Islet precursor cell (in vitro differentiated cells): ENCODE measurements around the gene ACOXL.

Experiments used
- DNase-seq: peaks from one replicate; pipeline ENCODE4 v3.0.0-alpha.2; 2018

Gene ACOXL

GRCh38 chr2:110861616-110862260 lies 129.4 kb downstream of the ACOXL start:
- DNase-seq, result no peak

GRCh38 chr2:110863726-110864125 lies 131.4 kb downstream of the ACOXL start:
- DNase-seq, result no peak

DNA sequence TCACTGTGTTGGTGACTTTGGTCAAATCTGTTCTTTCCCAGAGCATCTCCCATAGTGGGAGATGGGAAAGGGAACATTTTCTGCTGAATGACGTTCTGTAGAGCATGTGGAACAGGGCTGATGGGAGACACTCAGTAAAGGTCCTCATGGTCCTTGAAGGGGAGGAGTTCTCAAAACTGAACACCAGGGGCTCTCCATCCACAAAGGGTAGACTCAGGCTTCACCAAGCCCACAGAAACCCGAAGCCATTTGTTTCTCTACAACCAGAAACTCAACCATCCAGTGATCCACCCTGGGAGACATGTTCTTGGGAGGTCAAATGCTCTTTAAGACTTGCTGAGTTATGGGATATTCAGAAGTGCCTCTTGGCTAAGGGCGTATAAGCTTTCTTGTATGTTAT lies 131.8 kb downstream of the ACOXL start:
- DNase-seq, result no peak

- no peak for DNase-seq
Measured at GRCh38 chr2:110864731-110865130, 132.4 kb downstream of the ACOXL start.

- no peak for DNase-seq
Measured at GRCh38 chr2:110865188-110865587, 132.8 kb downstream of the ACOXL start.

- DNase-seq, result no peak
Measured at GRCh38 chr2:110866045-110866444, 133.7 kb downstream of the ACOXL start.

DNA sequence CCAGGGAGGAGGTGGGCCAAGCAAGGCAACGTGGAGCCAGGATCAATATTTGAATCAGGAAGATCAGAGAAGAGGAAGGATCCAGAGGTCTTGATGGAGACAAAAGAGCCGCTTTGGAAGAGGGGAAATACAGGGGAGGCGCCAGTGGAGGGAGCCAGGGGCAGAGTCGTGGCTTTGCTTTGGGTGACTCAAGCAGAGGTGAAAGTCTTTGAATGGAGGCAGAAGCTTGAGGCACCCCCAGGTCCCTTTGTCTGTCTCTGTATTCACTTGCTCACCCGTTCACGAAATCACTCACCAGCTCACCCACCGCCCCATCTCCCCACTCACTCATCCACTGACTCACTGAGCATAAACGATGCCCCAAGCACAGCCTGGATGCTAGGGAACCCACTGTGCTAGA lies 134.1 kb downstream of the ACOXL start:
- no peak for DNase-seq

DNA sequence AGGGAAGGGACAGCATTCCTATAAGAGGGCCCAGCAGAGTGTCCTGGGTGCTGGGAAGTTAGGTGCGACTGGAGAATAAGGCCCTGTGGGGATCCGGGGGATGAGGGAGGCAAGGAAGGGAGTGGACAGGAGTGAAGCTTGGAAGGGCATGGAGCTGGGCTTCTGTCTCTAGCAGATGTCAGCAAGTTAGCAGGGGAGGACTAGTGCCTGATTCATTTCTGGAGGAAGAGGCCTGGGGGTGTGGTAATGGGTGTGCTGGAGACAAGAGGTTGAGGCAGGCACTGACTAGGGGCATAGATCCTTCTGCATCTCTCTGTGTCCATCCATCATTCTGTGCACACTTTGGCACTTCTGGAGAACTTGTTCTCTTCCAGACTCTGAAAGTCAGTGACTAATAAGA lies 134.7 kb downstream of the ACOXL start:
- DNase-seq, result no peak

DNA sequence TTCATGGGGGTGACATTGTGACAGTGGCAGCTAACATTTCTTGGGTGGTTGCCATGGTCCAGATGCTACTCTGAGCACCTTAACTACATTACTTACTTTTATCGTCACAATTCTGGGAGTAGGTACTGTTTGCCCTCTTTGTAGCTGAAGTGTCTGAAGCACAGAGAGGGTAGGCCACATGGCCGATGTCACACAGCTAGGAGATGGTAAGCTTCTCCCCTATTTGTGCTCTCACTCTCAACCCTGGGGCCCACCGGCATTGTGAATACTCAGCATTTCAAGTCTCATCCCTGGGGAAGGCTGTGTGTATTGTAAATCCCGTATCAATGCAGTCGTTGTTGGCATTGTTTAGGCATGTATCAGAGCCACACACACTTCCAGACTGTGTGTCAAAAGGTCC lies 136.6 kb downstream of the ACOXL start:
- no peak for DNase-seq

DNA sequence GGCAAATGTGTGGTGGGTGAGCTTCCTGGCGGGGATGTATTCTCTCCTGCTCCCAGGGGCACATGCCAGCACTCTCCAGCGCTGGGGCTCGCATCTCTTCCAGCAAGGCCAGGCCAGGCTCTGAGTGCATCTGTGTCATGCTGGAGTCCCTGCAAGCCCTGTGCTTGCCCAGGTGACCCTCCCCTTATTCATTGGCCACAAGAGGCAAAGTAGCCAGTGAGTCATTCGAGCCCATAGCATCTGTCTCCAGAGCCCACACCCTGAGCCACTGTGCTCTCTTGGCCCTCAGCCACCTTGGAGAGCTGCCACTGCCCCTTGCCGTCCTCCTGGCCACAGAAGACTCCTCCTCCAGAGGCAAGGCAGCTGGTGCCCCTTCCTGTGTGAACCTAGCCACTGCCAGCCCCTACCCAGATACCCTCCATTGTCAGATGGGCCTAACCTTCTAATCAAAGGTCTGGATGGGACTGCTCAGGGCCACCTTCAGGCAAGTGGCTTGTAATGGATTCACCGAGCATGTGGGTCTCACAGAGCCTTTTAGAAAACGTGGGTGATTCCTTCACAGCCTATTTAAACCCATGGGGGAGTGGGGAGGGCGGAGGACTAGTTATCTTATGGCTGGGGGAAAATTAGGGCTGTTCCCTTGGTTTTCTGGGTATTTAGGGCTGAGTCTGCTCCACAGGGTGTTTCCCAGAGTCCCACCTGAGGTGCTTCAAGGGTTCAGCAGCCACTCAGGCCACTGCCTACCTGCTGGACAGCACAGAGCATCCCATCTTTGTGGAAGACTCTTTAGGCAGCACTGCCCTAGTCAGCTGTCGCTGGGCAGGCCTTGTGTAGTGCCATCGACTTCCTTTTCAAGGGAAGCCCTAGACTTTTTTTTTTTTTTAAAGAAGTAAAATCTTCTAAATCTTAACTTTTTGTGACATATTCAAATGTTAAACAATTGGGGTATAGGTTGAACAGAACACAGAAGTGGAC lies 137.4 kb downstream of the ACOXL start:
- DNase-seq, result peak; percentile 79

GRCh38 chr2:110870545-110870944 lies 138.2 kb downstream of the ACOXL start:
- DNase-seq, result no peak

DNA sequence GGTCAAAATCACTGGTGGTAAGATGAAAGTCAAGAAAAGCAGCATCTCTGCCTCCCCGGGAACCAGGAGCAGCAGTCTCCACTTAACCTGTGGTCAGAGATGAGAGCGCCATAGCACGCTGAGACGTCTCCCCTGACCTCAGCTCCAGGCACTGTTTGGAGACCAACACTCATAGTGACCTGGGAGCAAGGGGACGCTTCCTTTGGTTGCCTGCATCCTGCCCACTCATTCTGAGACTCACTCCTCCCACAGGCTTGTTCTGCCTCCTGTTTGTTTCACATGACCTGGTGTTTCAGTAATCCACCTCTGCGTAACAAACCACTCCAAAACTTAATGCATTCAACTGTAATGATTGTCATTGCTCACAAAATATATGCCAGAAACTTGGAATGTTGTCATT lies 139.3 kb downstream of the ACOXL start:
- DNase-seq, result no peak

GRCh38 chr2:110872521-110872920 lies 140.1 kb downstream of the ACOXL start:
- no peak for DNase-seq

DNA sequence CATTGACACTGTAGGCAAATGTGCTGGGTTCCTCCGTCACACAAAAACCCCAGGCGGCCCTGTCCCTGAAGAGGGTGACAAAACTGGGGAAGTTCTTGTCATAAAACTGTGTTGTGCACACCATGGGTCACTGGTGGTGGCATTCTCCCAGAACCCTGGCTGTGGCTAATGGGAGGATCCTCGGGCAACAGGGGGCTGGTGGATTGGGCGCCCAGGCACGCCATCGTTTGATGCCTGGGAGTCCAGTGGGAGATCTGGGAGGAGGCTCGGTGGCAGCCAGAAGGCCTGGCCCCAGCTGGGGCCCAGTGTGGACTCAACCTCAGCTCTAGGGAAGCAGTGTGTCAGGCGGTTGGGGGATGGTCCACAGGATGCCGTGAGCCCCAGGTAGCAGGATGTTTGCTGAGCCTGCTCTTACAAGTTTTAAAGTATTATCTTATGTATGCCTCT lies 140.7 kb downstream of the ACOXL start:
- DNase-seq, result no peak

DNA sequence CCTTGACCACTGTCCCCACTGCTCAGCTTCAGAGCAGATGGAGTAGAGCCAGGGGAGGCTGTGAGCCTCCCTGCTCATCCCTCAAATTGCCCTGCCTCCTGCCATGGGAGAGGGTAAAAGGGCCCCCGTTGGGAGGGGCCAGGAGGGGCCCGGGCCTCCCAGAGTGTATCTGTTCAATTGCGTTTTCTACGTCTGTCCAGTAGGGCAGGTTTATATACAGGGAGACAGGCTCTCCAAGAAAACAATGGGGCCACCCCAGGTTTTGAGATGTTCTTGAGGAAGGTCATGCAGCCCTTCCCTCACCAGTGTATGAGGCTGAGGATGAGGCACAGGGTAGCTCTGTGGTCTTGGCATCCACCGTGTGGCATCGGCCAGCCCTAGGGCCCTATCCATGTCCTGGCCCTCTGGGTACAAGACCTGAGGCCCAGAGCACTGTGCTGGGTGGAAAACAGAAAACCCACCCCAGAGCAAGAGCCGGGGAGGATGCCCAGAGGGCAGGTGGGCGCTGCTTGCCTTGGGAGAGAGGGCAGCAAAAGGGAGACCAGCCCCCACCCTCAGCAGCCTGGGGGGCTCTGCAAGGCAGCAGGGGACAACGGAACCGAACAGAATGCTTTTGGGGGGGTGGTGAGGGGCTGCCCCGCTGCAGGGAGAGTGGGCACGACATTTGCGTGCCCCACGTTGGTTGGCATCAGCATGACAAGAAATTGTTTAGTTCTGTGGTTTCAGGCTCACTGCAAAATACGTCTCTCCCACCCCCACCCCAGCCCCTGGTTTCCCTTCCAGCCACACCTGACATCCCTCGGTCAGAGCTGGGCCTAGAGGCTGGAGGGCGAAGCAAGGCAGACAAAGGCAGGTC lies 141.5 kb downstream of the ACOXL start:
- DNase-seq, result no peak

DNA sequence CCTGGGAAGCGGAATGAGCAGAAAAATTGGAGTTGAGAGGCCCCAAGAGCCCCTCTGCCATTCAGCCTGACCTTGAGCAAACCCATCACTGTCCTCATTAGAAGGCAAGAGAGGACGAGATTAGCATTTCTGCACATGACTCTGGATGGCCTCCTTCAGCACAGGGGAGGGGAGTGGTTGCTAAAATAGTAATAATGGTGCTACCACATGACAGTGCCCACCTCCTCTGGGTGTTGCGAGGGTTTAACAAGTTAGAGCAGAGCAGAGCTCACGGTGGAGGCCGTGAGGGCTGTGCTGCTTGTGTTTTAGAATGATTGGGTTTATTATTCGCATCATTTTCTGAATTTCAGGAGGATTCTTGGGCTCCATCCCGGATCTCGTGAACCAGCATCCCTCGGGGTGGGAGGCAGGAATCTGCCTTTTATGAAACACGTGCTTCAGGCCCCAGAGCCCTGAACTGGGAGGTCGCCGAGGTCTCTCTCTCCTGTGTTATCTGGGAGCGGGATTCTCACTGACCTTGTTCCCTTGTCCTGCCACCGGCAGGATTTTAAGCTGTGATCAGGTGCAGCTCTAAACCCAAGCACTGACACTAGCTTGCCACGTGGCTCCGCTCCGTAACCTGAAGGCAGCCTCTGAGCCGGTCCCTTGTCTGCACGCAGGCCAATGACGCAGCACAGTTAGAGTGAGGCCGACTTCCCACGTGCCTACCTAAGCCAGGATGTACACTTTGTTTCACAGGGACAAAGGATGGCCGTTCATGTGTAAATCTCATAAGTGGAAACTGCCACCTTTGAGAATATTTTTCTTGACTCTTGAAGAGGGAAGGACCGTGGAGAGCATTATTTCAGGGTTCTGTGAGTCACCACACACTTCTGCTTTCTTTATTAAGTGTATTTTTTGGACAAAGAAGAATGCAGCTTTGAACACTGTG lies 142.3 kb downstream of the ACOXL start:
- DNase-seq, result no peak

GRCh38 chr2:110875384-110875725 lies 143.0 kb downstream of the ACOXL start:
- no peak for DNase-seq

DNA sequence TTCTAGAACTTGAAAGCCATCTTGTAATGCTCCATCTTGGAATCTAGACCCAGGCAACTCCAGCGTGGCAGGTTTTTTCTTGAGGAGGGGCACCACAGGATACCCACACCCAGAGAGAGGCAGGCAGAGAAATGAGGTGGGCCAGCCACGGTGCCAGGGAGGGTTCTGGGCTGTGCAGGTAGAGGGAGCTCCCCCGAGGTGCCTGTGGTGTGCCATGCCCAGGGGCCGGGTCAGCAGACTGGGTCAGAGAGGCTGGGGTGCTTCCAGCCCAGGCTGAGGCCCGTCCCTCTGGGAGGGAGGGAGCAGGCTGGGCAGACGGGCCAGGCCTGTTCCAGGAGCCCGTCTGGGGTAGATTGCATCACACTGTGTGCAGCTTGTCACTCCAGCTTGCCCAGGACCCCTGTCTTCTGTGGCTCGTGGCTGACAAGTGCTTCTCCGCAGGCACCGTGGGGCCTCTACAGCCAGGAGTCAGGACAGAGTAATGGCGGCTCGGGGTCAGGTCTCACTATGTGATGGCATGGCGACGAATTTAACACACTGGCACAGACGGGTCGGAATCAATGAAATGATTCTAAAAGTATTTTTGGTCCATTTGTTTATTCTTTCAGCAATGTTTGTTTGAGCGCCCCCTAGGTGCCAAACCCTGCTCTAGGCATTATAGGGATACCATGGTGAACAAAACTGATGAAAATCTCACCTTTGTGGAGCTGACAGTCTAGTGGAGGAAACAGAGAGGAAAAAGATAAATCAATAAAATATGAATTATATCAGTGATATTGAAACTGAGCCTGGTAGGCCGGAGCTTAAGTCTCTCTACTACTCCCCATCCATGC lies 144.0 kb downstream of the ACOXL start:
- no peak for DNase-seq

DNA sequence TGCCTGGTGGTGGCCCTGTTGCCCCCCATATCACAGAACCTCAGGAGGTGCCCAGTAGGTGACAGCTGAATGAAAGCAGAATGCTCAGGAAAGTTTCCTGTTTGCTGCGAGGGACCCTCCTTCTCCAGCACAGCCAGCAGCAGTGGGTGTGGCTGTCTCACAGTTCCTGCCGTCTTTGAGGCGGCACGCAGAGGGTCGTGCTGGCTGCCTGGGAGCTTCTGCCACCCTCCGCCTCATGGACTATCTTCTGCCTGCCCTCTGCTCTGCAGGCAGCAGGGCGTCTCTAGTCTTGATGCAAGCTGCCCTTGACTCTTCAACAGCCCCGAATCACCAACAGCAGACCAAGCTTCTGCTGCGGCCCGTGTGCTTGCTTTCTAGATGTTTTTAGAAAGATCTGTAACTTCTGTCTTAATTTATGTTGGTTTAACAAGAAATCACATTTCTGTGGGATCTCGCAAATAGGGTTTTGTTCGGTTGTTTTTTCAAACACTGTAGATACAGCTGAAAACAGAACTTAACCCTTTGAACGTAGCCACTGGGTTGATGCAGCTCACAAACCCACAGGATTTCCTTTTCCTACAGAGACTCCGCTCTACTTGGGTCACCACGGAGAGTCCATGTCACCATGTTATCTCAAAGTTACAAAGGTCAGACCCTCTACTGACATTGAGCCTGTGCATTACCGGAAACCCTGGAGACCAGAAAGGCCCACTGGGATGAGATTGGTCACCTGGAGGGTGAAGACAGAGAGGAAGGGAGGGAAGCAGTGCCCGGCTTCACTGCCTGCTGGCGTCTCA lies 144.9 kb downstream of the ACOXL start:
- DNase-seq, result no peak

DNA sequence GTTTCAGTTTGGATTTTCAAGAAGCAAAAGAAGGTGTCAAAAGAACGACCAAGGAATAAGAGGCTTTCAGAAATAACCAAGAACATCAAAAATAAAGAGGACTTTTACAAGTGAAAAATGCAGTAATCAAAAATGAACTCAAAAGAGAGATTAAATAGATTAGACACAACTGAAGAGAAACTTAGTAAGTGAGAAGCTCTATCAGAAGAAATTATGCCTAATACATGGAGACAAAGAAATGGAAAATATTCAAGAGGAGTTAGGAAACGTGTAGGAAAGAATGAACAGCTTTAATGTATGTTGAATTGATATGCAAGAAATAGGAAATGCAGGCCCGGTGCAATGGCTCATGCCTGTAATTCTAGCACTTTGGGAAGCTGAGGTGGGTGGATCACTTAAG lies 145.8 kb downstream of the ACOXL start:
- no peak for DNase-seq
